ENCODE results near the gene SCYGR7.
"Not testable (repeated sequence)": the region's sequence is repeated elsewhere in the genome, so short reads cannot be mapped to it uniquely, and the experiment has no call there.

Gene SCYGR7

GRCh38 chr2:227728035-227728434, at the start of gene SCYGR7:
TSS of gene SCYGR7 (plus strand) at chr2:227728335. CDS start at chr2:227728335, 0 bp downstream.
- no peak for DNase-seq

- no peak for DNase-seq
These were observed 43.9 kb upstream of the SCYGR7 start for GRCh38 chr2:227684258-227684657.

GRCh38 chr2:227687189-227687588, 40.9 kb upstream of the SCYGR7 start:
- DNase-seq, result no peak

GRCh38 chr2:227696990-227697679, 31.0 kb upstream of the SCYGR7 start:
- DNase-seq, result no peak

GRCh38 chr2:227701556-227701955, 26.6 kb upstream of the SCYGR7 start:
- no peak for DNase-seq

GRCh38 chr2:227703280-227703732, 24.8 kb upstream of the SCYGR7 start:
- peak; percentile 68 for DNase-seq

- peak; percentile 20 for DNase-seq
These were observed 24.2 kb upstream of the SCYGR7 start for GRCh38 chr2:227703961-227704360.

- DNase-seq, result no peak
These were observed 21.3 kb upstream of the SCYGR7 start for GRCh38 chr2:227706859-227707258.

GRCh38 chr2:227707390-227707789, 20.7 kb upstream of the SCYGR7 start:
- DNase-seq, result no peak

- no peak for DNase-seq
These were observed 17.1 kb upstream of the SCYGR7 start for GRCh38 chr2:227710986-227711385.

GRCh38 chr2:227713291-227713690, 14.8 kb upstream of the SCYGR7 start:
- no peak for DNase-seq

- no peak for DNase-seq
These were observed 11.6 kb upstream of the SCYGR7 start for GRCh38 chr2:227716501-227716900.

GRCh38 chr2:227717687-227718567, 10.2 kb upstream of the SCYGR7 start, which contains the start of gene SLC19A3:
TSS of gene SLC19A3 (minus strand) at chr2:227718028. CDS start at chr2:227702318, 15,710 bp downstream.
- DNase-seq, result peak; percentile 84

GRCh38 chr2:227719641-227720040, 8.5 kb upstream of the SCYGR7 start:
- no peak for DNase-seq

- DNase-seq, result no peak
These were observed 7.5 kb upstream of the SCYGR7 start for GRCh38 chr2:227720680-227721079.

- DNase-seq, result peak; percentile 27
These were observed 5.3 kb upstream of the SCYGR7 start for GRCh38 chr2:227722821-227723220.

- DNase-seq, result no peak
These were observed 3.6 kb upstream of the SCYGR7 start, which contains the start of gene SCYGR6 for GRCh38 chr2:227724394-227725039. TSS of gene SCYGR6 (minus strand) at chr2:227724757. CDS start at chr2:227724757, 0 bp downstream.

- no peak for DNase-seq
These were observed 11.2 kb downstream of the SCYGR7 start for GRCh38 chr2:227739351-227739750.

- peak; percentile 35 for DNase-seq
These were observed 12.6 kb downstream of the SCYGR7 start for GRCh38 chr2:227740705-227741104.

GRCh38 chr2:227745594-227745993, 17.5 kb downstream of the SCYGR7 start, which contains the start of gene SCYGR8:
TSS of gene SCYGR8 (plus strand) at chr2:227745894. CDS start at chr2:227745894, 0 bp downstream.
- DNase-seq, result no peak

- peak; percentile 37 for DNase-seq
These were observed 19.9 kb downstream of the SCYGR7 start for GRCh38 chr2:227748079-227748478.

- DNase-seq, result not testable (repeated sequence)
These were observed 28.1 kb downstream of the SCYGR7 start for GRCh38 chr2:227756261-227756660.
